Endothelial cell of umbilical vein (primary cell): ENCODE results near the gene IFI27. TPM values are rescaled to one million over a fixed set of nuclear protein-coding genes. Genes with fewer than 3 reads are reported as not detected.

Experiments
- BruUV-seq: library from RNA; stranded (reverse); fragments of 400-500 nt; replicated peaks from 2 replicates; lab custom pipeline; 2021; lab: Mats Ljungman, UMichigan
- CTCF ChIA-PET: fragments of 300-600, 350-600 bp; sonication (Branson Sonifier 250); formaldehyde crosslinking; loops from one replicate; lab custom pipeline; 2021; ENCODE audit warnings: antibody characterized with exemption, inconsistent platforms; lab: Charles Lee
- POLR2A ChIA-PET: fragments of 300-600, 350-600 bp; sonication (Branson Sonifier 250); formaldehyde crosslinking; loops from one replicate; lab custom pipeline; 2021; ENCODE audit warnings: antibody characterized with exemption, inconsistent platforms; lab: Charles Lee
- DNase-seq: peaks from one replicate; pipeline ENCODE4 v3.0.0-alpha.2; 2011; ENCODE audit warnings: low read depth, low spot score
- FAIRE-seq: peaks from 2 replicates; lab custom pipeline; 2011; peaks lifted over from hg19 to GRCh38; lab: Jason Lieb, UNC
- H2AFZ ChIP-seq: 2 replicates; pipeline ENCODE4 v1.6.0; 2012; ENCODE audit warnings: low read depth, low read length, control low read depth, inconsistent platforms
- H3K27ac ChIP-seq: 2 replicates; pipeline ENCODE4 v1.5.1; 2011; ENCODE audit warnings: low read depth, mild to moderate bottlenecking, control low read depth, low read length, moderate library complexity; ENCODE audit not compliant: insufficient read depth
- H3K27me3 ChIP-seq, 2 experiments: 2 replicates each; pipeline versions ENCODE4 v1.6.0 to v1.6.1; 2011; ENCODE audit warnings: low read length in 2 of 2, mixed read lengths in 1 of 2; ENCODE audit not compliant: control insufficient read depth in 2 of 2, insufficient read depth in 2 of 2
- H3K36me3 ChIP-seq, 2 experiments: 2 replicates in 1 of 2; 3 replicates in 1 of 2; pipeline ENCODE4 v1.5.1; 2011; ENCODE audit warnings: low read length in 2 of 2, mild to moderate bottlenecking in 1 of 2, moderate library complexity in 1 of 2; ENCODE audit not compliant: control insufficient read depth in 2 of 2, insufficient read depth in 2 of 2; ENCODE audit errors: extremely low read depth in 1 of 2
- H3K4me1 ChIP-seq: 3 replicates; pipeline ENCODE4 v1.5.1; 2011; ENCODE audit warnings: mild to moderate bottlenecking, low read length; ENCODE audit not compliant: control insufficient read depth, insufficient read depth; ENCODE audit errors: extremely low read depth
- H3K4me2 ChIP-seq: 2 replicates; pipeline ENCODE4 v1.6.1; 2011; ENCODE audit warnings: low read length, control low read depth, mixed read lengths; ENCODE audit not compliant: insufficient read depth
- H3K4me3 ChIP-seq, 3 experiments: fragments of 200-600 bp in 1 of 3; sonication (generic), shearing (Covaris generic) in 1 of 3; replicated peaks in 1 of 3; 2 replicates each; pipeline ENCODE4 v1.5.1; 2011 to 2016; ENCODE audit warnings: control low read depth in 3 of 3, low read length in 3 of 3, mild to moderate bottlenecking in 2 of 3, inconsistent platforms in 1 of 3, low read depth in 1 of 3, moderate library complexity in 1 of 3; ENCODE audit not compliant: insufficient read depth in 1 of 3
- H3K79me2 ChIP-seq: 2 replicates; pipeline ENCODE4 v1.6.0; 2012; ENCODE audit warnings: low read length, inconsistent platforms; ENCODE audit not compliant: control insufficient read depth, insufficient read depth
- H3K9ac ChIP-seq: replicated peaks from 2 replicates; pipeline ENCODE3; 2011; ENCODE audit warnings: low read length, control low read depth; ENCODE audit not compliant: insufficient read depth; ENCODE audit errors: extremely low read depth
- H3K9me1 ChIP-seq: replicated peaks from 3 replicates; pipeline ENCODE4 v1.6.0; 2011; ENCODE audit warnings: mild to moderate bottlenecking, low read length; ENCODE audit not compliant: control insufficient read depth, insufficient read depth; ENCODE audit errors: extremely low read depth
- H3K9me3 ChIP-seq: replicated peaks from 2 replicates; pipeline ENCODE4 v1.5.1; 2012; ENCODE audit warnings: low read length, inconsistent platforms; ENCODE audit not compliant: control insufficient read depth, insufficient read depth
- H4K20me1 ChIP-seq: replicated peaks from 2 replicates; pipeline ENCODE3; 2011; ENCODE audit warnings: mild to moderate bottlenecking, low read length; ENCODE audit not compliant: control insufficient read depth, insufficient read depth; ENCODE audit errors: extremely low read depth
- CTCF ChIP-seq, 2 donors: IDR thresholded peaks; 1 replicate in 1 of 2; 2 replicates in 1 of 2; pipeline ENCODE4 v1.5.1; 2011; ENCODE audit warnings: low read length in 2 of 2, mild to moderate bottlenecking in 2 of 2, moderate library complexity in 2 of 2, control low read depth in 1 of 2, inconsistent platforms in 1 of 2, low read depth in 1 of 2; ENCODE audit not compliant: insufficient read depth in 1 of 2; ENCODE audit errors: extremely low read depth in 1 of 2
- EZH2 ChIP-seq: IDR thresholded peaks from 2 replicates; pipeline ENCODE4 v1.6.1; 2012; ENCODE audit warnings: borderline replicate concordance, low read depth, mild to moderate bottlenecking, moderate library complexity, low read length, inconsistent platforms; ENCODE audit not compliant: severe bottlenecking
- FOS ChIP-seq: IDR thresholded peaks from 2 replicates; pipeline ENCODE4 v1.6.1; 2011; ENCODE audit warnings: mild to moderate bottlenecking, low read length, moderate library complexity, borderline replicate concordance; ENCODE audit not compliant: insufficient read depth
- GATA2 ChIP-seq: IDR thresholded peaks from 2 replicates; pipeline ENCODE4 v1.7.0; 2011; ENCODE audit warnings: low read depth, mild to moderate bottlenecking, moderate library complexity, mixed read lengths, low read length; ENCODE audit not compliant: insufficient read length, insufficient read depth
- JUN ChIP-seq: IDR thresholded peaks from 2 replicates; pipeline ENCODE4 v1.6.1; 2011; ENCODE audit warnings: borderline replicate concordance, low read depth; ENCODE audit not compliant: insufficient read length, insufficient read depth
- MAX ChIP-seq: IDR thresholded peaks from 2 replicates; pipeline ENCODE4 v1.6.1; 2011; ENCODE audit not compliant: insufficient read depth, insufficient read length
- MYC ChIP-seq: IDR thresholded peaks from one replicate; pipeline ENCODE4 v1.6.1; 2011; ENCODE audit warnings: mild to moderate bottlenecking, low read depth, low read length
- POLR2A ChIP-seq: IDR thresholded peaks from 2 replicates; pipeline ENCODE4 v1.6.1; 2012; ENCODE audit warnings: low read depth, mild to moderate bottlenecking, control low read depth, low read length
- POLR2AphosphoS5 ChIP-seq: IDR thresholded peaks from 2 replicates; pipeline ENCODE4 v1.6.1; 2012; ENCODE audit warnings: low read depth, mild to moderate bottlenecking, control low read depth, low read length, moderate library complexity; ENCODE audit not compliant: insufficient read depth
- dilution Hi-C: fragments of 300-500 bp; cut with MboI; formaldehyde crosslinking; loops from one replicate; pipeline ENCODE4 v1.15.0; 2019; ENCODE audit warnings: low sequenced_read_pairs; ENCODE audit not compliant: extremely low pct_ligation_motif_present
- intact Hi-C: fragments of 100-400 bp; cut with micrococcal nuclease; formaldehyde crosslinking; loops from one replicate; pipeline ENCODE4 v1.10.0; 2022
- polyA plus RNA-seq, 4 experiments: library from polyadenylated mRNA; depleted of rRNA in 3 of 4; stranded (reverse) in 3 of 4; unstranded in 1 of 4; fragments of >200 nt; gene quantifications; 2 replicates each; pipeline versions ENCODE4 v1.2.1 to v1.2.3, GENCODE V29; 2011 to 2012; ENCODE audit warnings: missing spikeins in 1 of 4
- total RNA-seq: library from RNA; stranded (reverse); gene quantifications from 2 replicates; pipeline ENCODE4 v1.2.3, GENCODE V29; 2021

Gene IFI27
- total and polyA plus RNA-seq, 2 donors (not counting 3 experiments of a cell fraction or from before 2014, with no cell fraction given): 126 to 1,265 TPM

- no TSS peak for BruUV-seq
Measured at GRCh38 chr14:94102768-94103482, 7.6 kb upstream of the IFI27 start.

More at GRCh38 chr14:94102768-94103482, 7.6 kb upstream of the IFI27 start:
- FAIRE-seq (no peak), DNase-seq (no peak)
- no peaks in the 10 kb centered on the region for H3K27me3 ChIP-seq
- intact Hi-C loops: no loop called here
- H3K79me2 ChIP-seq: no peaks in the 10 kb centered on the region
- no peak overlapping the region for H3K27ac ChIP-seq
- H4K20me1 ChIP-seq: no peaks in the 10 kb centered on the region
- no peaks in the 10 kb centered on the region for H3K36me3 ChIP-seq
- CTCF ChIA-PET: no interaction called here
- dilution Hi-C loops: no loop called here
- no peak for TF ChIP-seq POLR2A
- TF ChIP-seq MYC: no peak
- TF ChIP-seq EZH2: no peak
- TF ChIP-seq JUN: no peak
- TF ChIP-seq MAX: no peak
- TF ChIP-seq CTCF (IDR thresholded peaks at IDR 0.05; ENCODE audit: extremely low read depth in 1 of 2, insufficient read depth in 1 of 2, low read depth in 1 of 2, low read length in 2 of 2): no peak
- TF ChIP-seq FOS: no peak
- TF ChIP-seq POLR2AphosphoS5: no peak
- no peak for TF ChIP-seq GATA2
- no peaks in the 10 kb centered on the region for H3K9me3 ChIP-seq
- no peak overlapping the region for H2AFZ ChIP-seq
- no peaks in the 10 kb centered on the region for H3K4me1 ChIP-seq
- H3K9ac ChIP-seq: no peak overlapping the region
- no peak overlapping the region for H3K4me2 ChIP-seq
- H3K4me3 ChIP-seq: no peak overlapping the region
- POLR2A ChIA-PET: no interaction called here
- no peaks in the 10 kb centered on the region for H3K9me1 ChIP-seq
